Mesenchymal stem cell (in vitro differentiated cells and primary cell): ENCODE data around the gene ARHGEF4. TPM values are rescaled to one million over a fixed set of nuclear protein-coding genes. Genes with fewer than 3 reads are reported as not detected.

Experiments used
- DNase-seq: peaks from one replicate; pipeline ENCODE4 v3.0.0-alpha.2; 2013
- H2AFZ ChIP-seq: one replicate; pipeline ENCODE4 v1.6.1; 2013; ENCODE audit warnings: low read depth, mild to moderate bottlenecking, control low read depth, inconsistent platforms, low read length, moderate library complexity
- H2AK5ac ChIP-seq: 2 replicates; pipeline ENCODE4 v1.6.1; 2013; ENCODE audit warnings: low read length, moderate library complexity, mild to moderate bottlenecking, inconsistent platforms; ENCODE audit not compliant: severe bottlenecking
- H2BK120ac ChIP-seq: one replicate; pipeline ENCODE4 v1.6.1; 2013; ENCODE audit warnings: low read depth, mild to moderate bottlenecking, inconsistent platforms, low read length, moderate library complexity
- H2BK12ac ChIP-seq, 2 experiments: one replicate each; pipeline ENCODE4 v1.6.1; 2013; ENCODE audit warnings: inconsistent platforms in 2 of 2, low read length in 2 of 2, mild to moderate bottlenecking in 2 of 2, moderate library complexity in 2 of 2, control low read depth in 1 of 2
- H2BK15ac ChIP-seq: one replicate; pipeline ENCODE4 v1.6.1; 2013; ENCODE audit warnings: mild to moderate bottlenecking, low read depth, inconsistent platforms; ENCODE audit not compliant: poor library complexity, severe bottlenecking
- H2BK5ac ChIP-seq: 2 replicates; pipeline ENCODE4 v1.6.1; 2013; ENCODE audit warnings: low read depth, mild to moderate bottlenecking, low read length, control low read depth, inconsistent platforms; ENCODE audit not compliant: poor library complexity, severe bottlenecking
- H3K14ac ChIP-seq, 2 experiments: one replicate each; pipeline ENCODE4 v1.6.1; 2013; ENCODE audit warnings: inconsistent platforms in 2 of 2, low read length in 2 of 2, control low read depth in 1 of 2, mild to moderate bottlenecking in 1 of 2, moderate library complexity in 1 of 2
- H3K18ac ChIP-seq, 2 experiments: one replicate each; pipeline ENCODE4 v1.6.1; 2013; ENCODE audit warnings: inconsistent platforms in 2 of 2, low read length in 2 of 2, control low read depth in 1 of 2, low read depth in 1 of 2, mild to moderate bottlenecking in 1 of 2
- H3K23ac ChIP-seq, 2 experiments: one replicate each; pipeline ENCODE4 v1.6.1; 2013; ENCODE audit warnings: inconsistent platforms in 2 of 2, low read length in 2 of 2, mild to moderate bottlenecking in 2 of 2, moderate library complexity in 2 of 2, control low read depth in 1 of 2
- H3K27ac ChIP-seq: 2 replicates; pipeline ENCODE4 v1.5.1; 2013; ENCODE audit warnings: mild to moderate bottlenecking, moderate library complexity, low read length, control low read depth, inconsistent platforms; ENCODE audit not compliant: poor library complexity, severe bottlenecking
- H3K27me3 ChIP-seq, 2 experiments: 2 replicates each; pipeline versions ENCODE4 v1.6.1 to v1.7.0; 2013; ENCODE audit warnings: low read length in 2 of 2, mild to moderate bottlenecking in 2 of 2, moderate library complexity in 2 of 2, control low read depth in 1 of 2, inconsistent platforms in 1 of 2; ENCODE audit not compliant: control insufficient read depth in 1 of 2, insufficient read depth in 1 of 2
- H3K36me3 ChIP-seq, 2 experiments: 2 replicates each; pipeline versions ENCODE4 v1.6.1 to v1.7.0; 2013; ENCODE audit warnings: low read length in 2 of 2, control low read depth in 1 of 2, inconsistent platforms in 1 of 2, low read depth in 1 of 2, mild to moderate bottlenecking in 1 of 2; ENCODE audit not compliant: insufficient read depth in 2 of 2, control insufficient read depth in 1 of 2
- H3K4ac ChIP-seq, 2 experiments: one replicate each; pipeline ENCODE4 v1.6.1; 2013; ENCODE audit warnings: inconsistent platforms in 2 of 2, low read length in 2 of 2, mild to moderate bottlenecking in 2 of 2, moderate library complexity in 2 of 2, control low read depth in 1 of 2, low read depth in 1 of 2
- H3K4me1 ChIP-seq: 2 replicates; pipeline ENCODE4 v1.6.1; 2013; ENCODE audit warnings: low read depth, low read length, control low read depth; ENCODE audit not compliant: control insufficient read depth, insufficient read depth
- H3K4me2 ChIP-seq: 2 replicates; pipeline ENCODE4 v1.6.1; 2013; ENCODE audit warnings: low read length, mild to moderate bottlenecking, inconsistent platforms; ENCODE audit not compliant: poor library complexity, severe bottlenecking
- H3K4me3 ChIP-seq, 2 experiments: 2 replicates each; pipeline versions ENCODE4 v1.5.1 to v1.7.0; 2013; ENCODE audit warnings: low read length in 2 of 2, mild to moderate bottlenecking in 2 of 2, control low read depth in 1 of 2, low read depth in 1 of 2; ENCODE audit not compliant: insufficient read depth in 1 of 2
- H3K79me1 ChIP-seq: replicated peaks from 2 replicates; pipeline ENCODE4 v1.6.1; 2013; ENCODE audit warnings: mild to moderate bottlenecking, control low read depth, low read length, inconsistent platforms; ENCODE audit not compliant: poor library complexity, severe bottlenecking
- H3K9ac ChIP-seq: 2 replicates; pipeline ENCODE4 v1.7.0; 2013; ENCODE audit warnings: mild to moderate bottlenecking, low read length, moderate library complexity
- H3K9me3 ChIP-seq: 2 replicates; pipeline ENCODE4 v1.7.0; 2013; ENCODE audit warnings: mild to moderate bottlenecking, low read length; ENCODE audit not compliant: control insufficient read depth
- H4K8ac ChIP-seq: one replicate; pipeline ENCODE4 v1.6.1; 2013; ENCODE audit warnings: inconsistent platforms, mild to moderate bottlenecking, low read length, moderate library complexity
- H4K91ac ChIP-seq: one replicate; pipeline ENCODE4 v1.6.1; 2013; ENCODE audit warnings: mild to moderate bottlenecking, low read length, inconsistent platforms
- WGBS: methylation state at CpG from one replicate; pipeline ENCODE4 v1.1.7; 2013; ENCODE audit warnings: mixed read lengths; 5-methylcytosine and 5-hydroxymethylcytosine counted together
- small RNA-seq: library from polyadenylated mRNA; stranded (forward); fragments of <200 nt; extraction: miRNeasy Mini kit (QIAGEN cat#:217004); gene quantifications from one replicate; pipeline ENCODE3, GENCODE V24; 2013; ENCODE audit warnings: low read depth

ARHGEF4 gene

DNA sequence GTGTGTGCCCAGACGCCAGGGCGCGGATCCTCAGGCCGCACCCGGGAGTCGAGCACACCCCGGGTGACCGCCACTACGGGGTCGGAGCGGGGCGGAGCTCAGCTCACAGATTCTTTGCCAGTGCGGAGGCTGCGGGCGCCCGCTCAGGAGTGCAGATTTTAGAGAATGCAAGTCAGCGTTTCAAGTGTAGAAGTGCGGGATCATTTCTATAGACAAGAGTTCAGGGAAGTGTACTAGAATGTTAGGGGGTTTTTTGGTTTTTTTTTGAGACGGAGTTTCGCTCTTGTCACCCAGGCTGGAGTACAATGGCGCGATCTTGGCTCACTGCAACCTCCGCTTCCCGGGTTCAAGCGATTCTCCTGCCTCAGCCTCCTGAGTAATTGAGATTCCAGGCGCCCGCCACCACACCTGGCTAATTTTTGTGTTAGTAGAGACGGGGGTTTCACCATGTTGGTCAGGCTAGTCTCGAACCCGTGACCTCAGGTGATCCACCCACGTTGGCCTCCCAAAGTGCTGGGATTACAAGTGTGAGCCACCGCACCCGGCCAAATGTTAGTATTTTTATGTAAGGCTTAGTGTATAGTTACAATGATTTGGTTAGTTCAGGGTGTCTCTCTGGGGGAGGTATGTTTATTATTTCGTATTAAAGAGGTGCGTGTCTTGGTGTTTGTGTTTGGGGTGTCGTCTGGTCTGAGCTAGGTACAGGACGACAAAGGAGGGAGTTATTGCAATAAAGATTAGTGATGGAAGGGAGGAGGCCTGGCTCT lies 257.2 kb downstream of the ARHGEF4 start:
- H3K4me1 ChIP-seq: peaks cover 3% of the 10 kb centered on the region
- no peak overlapping the region for H3K23ac ChIP-seq
- no peak overlapping the region for H4K91ac ChIP-seq
- H3K18ac ChIP-seq: peak overlapping the region in 1 of 2 experiments; percentile 24
- H2BK5ac ChIP-seq: peak overlapping the region; percentile 3
- no peak overlapping the region for H4K8ac ChIP-seq
- no peak overlapping the region for H2BK120ac ChIP-seq
- H2AFZ ChIP-seq: no peak overlapping the region
- peak overlapping the region; percentile 62 to 78 for H3K4me3 ChIP-seq
- H2BK15ac ChIP-seq: no peak overlapping the region
- H3K36me3 ChIP-seq: peaks cover 3 to 10% of the 10 kb centered on the region in 2 experiments
- no peak overlapping the region for H2BK12ac ChIP-seq
- peak overlapping the region; percentile 68 for H3K4me2 ChIP-seq
- H3K4ac ChIP-seq: peak overlapping the region in 1 of 2 experiments; percentile 61
- H3K27me3 ChIP-seq: no peaks in the 10 kb centered on the region
- H3K14ac ChIP-seq: peak overlapping the region in 1 of 2 experiments; percentile 48
- H3K27ac ChIP-seq: peak overlapping the region; percentile 70
- H3K9ac ChIP-seq: peak overlapping the region; percentile 89
- H3K79me1 ChIP-seq: no peaks in the 10 kb centered on the region
- H2AK5ac ChIP-seq: peak overlapping the region; percentile 57
- WGBS: 15% methylated on average over 37 of the region's 37 CpGs
- DNase-seq: peak; percentile 81
- no peaks in the 10 kb centered on the region for H3K9me3 ChIP-seq

DNA sequence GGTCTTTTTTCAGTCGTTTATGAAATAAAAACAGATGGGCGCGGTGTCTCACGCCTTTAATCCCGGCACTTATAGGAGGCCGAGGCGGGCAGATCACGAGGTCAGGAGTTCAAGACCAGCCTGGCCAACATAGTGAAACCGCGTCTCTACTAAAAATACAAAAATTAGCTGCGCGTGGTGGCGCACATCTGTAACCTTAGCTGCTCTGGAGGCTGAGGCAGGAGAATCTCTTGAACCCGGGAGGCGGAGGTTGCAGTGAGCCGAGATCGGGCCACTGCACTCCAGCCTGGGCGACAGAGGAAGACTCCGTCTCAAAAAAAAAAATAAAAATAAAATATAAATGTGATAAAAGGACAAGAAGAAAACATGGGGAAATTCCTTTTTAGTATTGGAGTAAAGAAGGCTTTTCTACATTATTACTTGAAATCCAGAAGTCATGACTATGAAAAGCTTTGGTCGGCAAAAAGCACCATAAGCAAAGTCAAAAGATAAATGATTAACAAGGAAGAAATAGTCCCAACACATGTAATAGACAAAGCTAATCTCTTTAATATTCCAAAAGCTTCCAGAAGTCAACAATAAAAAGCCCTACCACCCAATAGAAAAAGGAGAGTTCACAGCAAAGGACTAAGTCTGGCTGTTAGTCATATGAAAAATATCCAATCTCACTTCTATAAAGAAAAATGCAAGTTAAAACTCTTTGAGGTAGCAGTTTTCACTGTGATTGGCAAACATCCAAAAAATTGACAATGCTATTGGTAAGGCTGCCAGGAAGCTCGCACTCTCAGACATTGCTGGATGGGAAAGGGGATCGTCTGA lies 258.0 kb downstream of the ARHGEF4 start:
- DNase-seq: no peak
- 93% methylated on average over 19 of the region's 22 CpGs for WGBS

More for the DNA sequence above, 258.0 kb downstream of the ARHGEF4 start:
- H2BK15ac ChIP-seq: no peak overlapping the region
- H3K18ac ChIP-seq: no peak overlapping the region
- peak overlapping the region; percentile 42 for H3K4me2 ChIP-seq
- no peak overlapping the region for H2AFZ ChIP-seq
- H3K4ac ChIP-seq: no peak overlapping the region
- H3K4me1 ChIP-seq: peaks cover 3% of the 10 kb centered on the region
- no peak overlapping the region for H4K91ac ChIP-seq
- peaks cover 0 to 7% of the 10 kb centered on the region in 2 experiments for H3K36me3 ChIP-seq
- no peak overlapping the region for H2BK5ac ChIP-seq
- peak overlapping the region; percentile 89 for H3K9ac ChIP-seq
- H2BK120ac ChIP-seq: no peak overlapping the region
- H3K14ac ChIP-seq: no peak overlapping the region
- no peak overlapping the region for H4K8ac ChIP-seq
- peak overlapping the region in 1 of 2 experiments; percentile 78 for H3K4me3 ChIP-seq
- H3K79me1 ChIP-seq: no peaks in the 10 kb centered on the region
- no peak overlapping the region for H3K23ac ChIP-seq
- no peaks in the 10 kb centered on the region for H3K27me3 ChIP-seq
- peak overlapping the region; percentile 57 for H2AK5ac ChIP-seq
- no peak overlapping the region for H2BK12ac ChIP-seq
- H3K27ac ChIP-seq: peak overlapping the region; percentile 60
- no peaks in the 10 kb centered on the region for H3K9me3 ChIP-seq

Small RNAs within 50 kb of the gene (small RNA-seq; reads per million reads assigned to genes)
- not detected for gene RF00423
